H54 (cell line): Measurements from ENCODE around the gene RFC5.

Experiments
- DNase-seq: peaks from one replicate; pipeline ENCODE4 v3.0.0; 2011; ENCODE audit warnings: low spot score, mixed read lengths; ENCODE audit not compliant: insufficient read length
- FAIRE-seq: peaks from 3 replicates; lab custom pipeline; 2011; peaks lifted over from hg19 to GRCh38; lab: Jason Lieb, UNC
- POLR2A ChIP-seq: IDR thresholded peaks from 2 replicates; pipeline ENCODE4 v1.6.1; 2011; ENCODE audit warnings: low read depth, mild to moderate bottlenecking, low read length

RFC5 gene

GRCh38 chr12:118025168-118025567 is 8.7 kb downstream of the RFC5 start:
- no peak for DNase-seq
- no peak for TF ChIP-seq POLR2A

DNA sequence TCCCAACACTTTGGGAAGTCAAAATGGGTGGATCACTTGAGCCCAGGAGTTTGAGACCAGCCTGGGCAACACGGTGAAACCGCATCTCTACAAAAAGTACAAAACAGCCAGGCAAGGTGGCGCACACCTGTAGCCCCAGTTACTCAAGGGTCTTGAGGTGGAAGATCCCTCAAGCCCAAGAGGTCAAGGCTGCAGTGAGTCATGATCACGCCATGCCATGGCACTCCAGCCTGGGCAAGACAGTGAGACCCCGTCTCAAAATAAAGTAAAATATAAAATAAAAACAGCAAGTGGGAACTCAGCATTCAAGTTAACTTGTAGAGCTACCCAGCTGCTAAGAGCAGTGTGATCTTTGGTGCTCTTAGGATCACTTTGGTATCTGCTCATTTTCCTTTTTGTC is 12.7 kb downstream of the RFC5 start:
- no peak for DNase-seq
- TF ChIP-seq POLR2A, result no peak
- no peak for FAIRE-seq

More at GRCh38 chr12:118025168-118025567, 8.7 kb downstream of the RFC5 start:
- FAIRE-seq, result no peak

GRCh38 chr12:118032188-118032587 is 15.7 kb downstream of the RFC5 start:
- FAIRE-seq (no peak), DNase-seq (no peak)
- no peak for TF ChIP-seq POLR2A

- no peak for DNase-seq
- no peak for FAIRE-seq
- no peak for TF ChIP-seq POLR2A
These were observed 16.8 kb downstream of the RFC5 start for GRCh38 chr12:118033323-118033722.

- DNase-seq (no peak), FAIRE-seq (no peak)
- TF ChIP-seq POLR2A, result no peak
These were observed 17.4 kb downstream of the RFC5 start for GRCh38 chr12:118033902-118034301.

DNA sequence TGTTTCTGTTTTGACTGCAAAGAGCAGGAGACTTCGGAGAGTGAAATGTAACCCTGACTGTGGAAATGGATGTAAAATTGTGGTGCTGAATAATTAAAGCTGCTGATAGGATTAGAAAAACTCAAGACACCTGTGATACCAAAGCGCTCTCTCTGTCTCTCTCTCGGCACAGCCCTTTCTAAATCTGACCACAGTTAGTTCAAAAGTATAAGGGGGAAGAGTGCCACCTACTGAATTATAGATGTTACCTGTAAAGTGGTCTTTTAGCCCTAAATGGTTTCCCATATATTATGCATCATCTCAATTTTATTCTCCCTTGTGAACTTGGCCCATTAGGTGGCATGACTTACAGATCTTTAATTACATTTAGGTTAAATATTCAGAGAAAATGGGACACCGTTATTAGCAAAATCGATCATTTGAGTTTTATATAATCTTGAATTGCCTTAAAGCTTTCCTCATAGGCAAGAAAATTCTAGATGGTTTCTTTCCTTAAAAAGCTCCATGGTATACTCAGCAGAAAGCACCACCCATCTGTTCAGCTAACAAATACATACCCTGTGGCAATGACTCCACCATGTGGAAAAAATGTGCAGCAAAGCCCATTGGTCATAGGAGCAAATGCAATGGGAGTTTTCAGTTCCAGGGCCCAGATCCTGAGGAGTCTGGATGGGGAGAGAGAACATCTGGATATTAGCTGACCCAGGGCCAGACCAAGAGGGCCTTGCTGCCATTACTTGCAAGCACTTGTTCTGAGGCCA is 18.1 kb downstream of the RFC5 start:
- DNase-seq (no peak), FAIRE-seq (no peak)
- no peak for TF ChIP-seq POLR2A

- no peak for DNase-seq
- FAIRE-seq, result no peak
These were observed 18.9 kb downstream of the RFC5 start for GRCh38 chr12:118035190-118036041.

GRCh38 chr12:118036672-118037411 is 20.3 kb downstream of the RFC5 start:
- TF ChIP-seq POLR2A, result no peak
- no peak for DNase-seq
- FAIRE-seq, result no peak

More at GRCh38 chr12:118035190-118036041, 18.9 kb downstream of the RFC5 start:
- TF ChIP-seq POLR2A, result no peak

GRCh38 chr12:118038137-118038536 is 21.6 kb downstream of the RFC5 start:
- TF ChIP-seq POLR2A, result no peak
- no peak for FAIRE-seq
- DNase-seq, result no peak

DNA sequence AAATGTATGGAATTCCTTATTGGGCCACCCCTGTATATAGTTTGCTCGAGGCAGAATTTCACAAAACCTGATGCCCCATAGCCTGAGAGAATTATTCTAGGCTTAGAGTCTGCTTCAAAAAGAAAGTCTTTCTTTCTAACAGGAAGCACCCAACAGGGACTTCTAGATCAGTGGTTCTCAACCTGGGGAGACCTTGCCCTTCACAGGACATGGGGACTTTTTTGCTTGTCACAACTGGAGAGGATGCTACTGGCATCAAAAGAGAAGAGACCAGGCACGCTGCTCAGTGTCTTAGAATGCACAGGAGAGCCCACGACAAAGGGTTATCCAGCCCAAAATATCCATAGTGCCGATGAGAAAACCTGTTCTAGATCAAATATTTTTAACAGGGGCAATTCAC is 25.6 kb downstream of the RFC5 start:
- FAIRE-seq (no peak), DNase-seq (no peak)
- no peak for TF ChIP-seq POLR2A

DNA sequence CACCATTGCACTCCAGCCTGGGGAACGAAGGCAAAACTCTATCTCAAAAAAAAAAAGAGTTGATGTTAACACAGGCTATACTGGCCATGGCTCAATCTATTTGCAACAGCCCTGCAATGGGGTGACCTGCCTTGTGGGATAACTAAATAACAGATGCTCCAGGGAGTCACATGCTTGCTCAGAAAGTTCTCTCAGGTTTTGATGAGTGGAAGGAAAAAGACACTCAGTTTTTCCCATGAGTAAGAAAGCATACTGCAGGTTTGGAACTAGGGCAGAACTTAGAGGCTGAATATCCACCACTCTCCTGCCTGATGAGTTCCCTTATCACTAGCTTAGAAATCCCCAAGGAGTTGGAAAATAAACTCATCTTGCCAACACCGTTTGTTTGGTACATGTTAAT is 27.6 kb downstream of the RFC5 start:
- no peak for TF ChIP-seq POLR2A
- FAIRE-seq, result no peak
- no peak for DNase-seq

DNA sequence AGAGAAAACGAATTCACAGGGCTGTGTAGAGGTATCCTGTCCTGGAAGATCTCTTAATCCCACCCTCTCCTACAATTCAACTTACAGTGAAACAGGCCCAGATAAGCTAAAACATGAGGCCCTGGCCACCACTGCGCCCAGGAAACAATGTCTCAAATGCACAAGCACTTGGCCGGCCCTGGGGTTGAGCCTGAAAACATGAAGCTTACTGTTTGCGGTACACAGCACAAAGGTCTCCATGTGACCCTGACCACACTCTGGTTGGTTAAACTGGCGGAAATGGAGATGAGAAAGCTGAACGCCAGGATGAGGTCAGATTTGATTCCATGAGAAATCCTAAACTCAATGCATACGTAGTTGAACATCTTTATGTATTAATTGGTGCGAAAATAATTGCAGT is 28.1 kb downstream of the RFC5 start:
- FAIRE-seq, result no peak
- no peak for DNase-seq
- TF ChIP-seq POLR2A, result no peak

DNA sequence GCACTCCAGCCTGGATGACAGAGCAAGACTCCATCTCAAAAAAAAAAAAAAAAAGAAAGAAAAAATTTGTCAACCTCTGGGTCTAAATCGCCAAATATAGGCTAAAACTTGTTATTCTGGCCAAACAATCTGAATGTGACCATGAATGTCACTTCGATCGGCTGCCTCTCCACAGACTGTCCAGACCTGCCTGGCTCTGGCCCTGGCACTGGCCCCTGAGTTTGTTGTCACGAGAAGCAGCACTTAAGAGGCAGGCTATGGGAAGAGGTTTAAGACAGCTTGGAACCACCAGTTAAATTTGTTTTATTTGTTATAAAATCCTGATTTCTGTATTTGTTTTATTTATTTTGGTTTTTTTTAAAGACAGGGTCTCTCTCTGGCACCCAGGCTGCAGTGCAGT is 29.9 kb downstream of the RFC5 start:
- no peak for FAIRE-seq
- no peak for DNase-seq
- no peak for TF ChIP-seq POLR2A

DNA sequence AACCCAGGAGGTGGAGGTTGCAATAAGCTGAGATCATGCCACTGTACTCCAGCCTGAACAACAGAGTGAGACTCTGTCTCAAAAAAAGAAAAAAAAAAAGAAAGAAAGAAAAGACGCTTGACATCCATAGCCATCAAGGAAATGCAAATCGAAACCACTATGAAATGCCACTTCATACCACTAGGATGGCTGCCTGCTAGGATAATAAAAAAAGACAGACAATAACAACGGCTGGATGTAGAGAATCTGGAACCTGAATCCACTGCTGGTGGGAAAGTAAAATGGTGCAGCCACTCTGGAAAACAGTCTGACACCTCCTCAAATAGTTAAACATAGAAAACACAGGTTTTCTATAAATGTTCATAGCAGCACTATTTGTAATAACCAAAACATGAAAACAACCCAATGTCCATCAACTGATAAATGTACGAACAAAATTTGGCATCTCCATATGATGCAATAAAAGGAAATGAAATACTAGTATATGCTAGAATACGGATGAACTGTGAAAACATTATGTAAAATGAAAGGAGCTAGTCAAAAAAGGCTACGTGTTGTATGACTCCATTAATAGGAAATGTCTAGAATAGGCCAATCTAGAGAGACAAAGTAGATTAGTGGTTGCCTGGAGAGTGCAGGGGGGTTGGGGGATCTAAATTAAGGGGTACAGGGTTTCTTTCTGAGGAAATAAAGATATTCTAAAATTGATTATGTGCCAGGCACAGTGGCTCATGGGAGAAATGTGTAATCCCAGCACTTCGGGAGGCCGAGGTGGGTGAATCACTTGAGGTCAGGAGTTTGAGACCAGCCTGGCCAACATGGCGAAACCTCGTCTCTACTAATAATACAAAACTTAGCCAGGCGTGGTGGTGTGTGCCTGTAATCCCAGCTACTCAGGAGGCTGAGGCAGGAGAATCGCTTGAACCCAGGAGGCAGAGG is 34.7 kb downstream of the RFC5 start:
- DNase-seq (no peak), FAIRE-seq (no peak)
- TF ChIP-seq POLR2A, result no peak
